Testis (tissue), 5 donors: Measurements from ENCODE around the gene VAPB. TPM values are rescaled to one million over a fixed set of nuclear protein-coding genes. Genes with fewer than 3 reads are reported as not detected.

Experiments used
- DNase-seq: peaks from one replicate; pipeline ENCODE4 v3.0.0-alpha.2; 2019
- H3K27ac ChIP-seq, 2 donors: fragments of 200-600 bp; sonication (generic); one replicate each; pipeline ENCODE4 v1.5.1; 2019
- H3K27me3 ChIP-seq: fragments of 200-600 bp; sonication (generic); one replicate; pipeline ENCODE4 v1.5.1; 2019
- H3K36me3 ChIP-seq: fragments of 200-600 bp; sonication (generic); one replicate; pipeline ENCODE4 v1.5.1; 2017; ENCODE audit warnings: low read depth; ENCODE audit errors: missing control alignments
- H3K4me1 ChIP-seq: fragments of 200-600 bp; sonication (generic); one replicate; pipeline ENCODE4 v1.5.1; 2019
- H3K4me3 ChIP-seq, 2 donors: fragments of 200-600 bp; sonication (generic); one replicate each; pipeline ENCODE4 v1.5.1; 2017 to 2019
- H3K9me3 ChIP-seq: fragments of 200-600 bp; sonication (generic); one replicate; pipeline ENCODE4 v1.5.1; 2017
- CTCF ChIP-seq, 3 experiments: fragments of 450-650 bp in 2 of 3; fragments of 200-600 bp in 1 of 3; sonication (generic) in 1 of 3; IDR thresholded peaks; one replicate each; pipeline ENCODE4 v1.5.1; 2016 to 2019; ENCODE audit warnings: antibody characterized with exemption in 3 of 3, mild to moderate bottlenecking in 2 of 3, moderate library complexity in 1 of 3
- POLR2A ChIP-seq: fragments of 450-650 bp; IDR thresholded peaks from one replicate; pipeline ENCODE4 v1.6.1; 2017; ENCODE audit warnings: antibody characterized with exemption, mild to moderate bottlenecking, moderate library complexity
- WGBS, 2 donors: methylation state at CpG; one replicate each; pipeline ENCODE4 v1.1.5; 2018; 5-methylcytosine and 5-hydroxymethylcytosine counted together
- intact Hi-C: fragments of 100-400 bp; cut with DNase I; formaldehyde crosslinking; loops from one replicate; pipeline ENCODE4 v1.15.1; 2023; ENCODE audit warnings: low total_unique reads
- long read RNA-seq, 2 donors: transcript quantifications; one replicate each; lab custom pipeline, GENCODE V29; 2026
- polyA plus RNA-seq: library from polyadenylated mRNA; stranded (reverse); fragments of 350-450 nt; fragmentation: Illumina TruSeq; extraction: RNeasy Lipid Tissue Mini Kit (QIAGEN cat#74804); gene quantifications from one replicate; pipeline ENCODE4 v1.2.3, GENCODE V29; 2014; ENCODE audit warnings: low read depth, low replicate concordance; ENCODE audit not compliant: insufficient read depth
- total RNA-seq, 2 donors: library from RNA; depleted of rRNA; stranded (reverse); fragments of >200 nt; gene quantifications; one replicate each; pipeline ENCODE4 v1.2.3, GENCODE V29; 2016

Gene VAPB, protein sequence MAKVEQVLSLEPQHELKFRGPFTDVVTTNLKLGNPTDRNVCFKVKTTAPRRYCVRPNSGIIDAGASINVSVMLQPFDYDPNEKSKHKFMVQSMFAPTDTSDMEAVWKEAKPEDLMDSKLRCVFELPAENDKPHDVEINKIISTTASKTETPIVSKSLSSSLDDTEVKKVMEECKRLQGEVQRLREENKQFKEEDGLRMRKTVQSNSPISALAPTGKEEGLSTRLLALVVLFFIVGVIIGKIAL
- total RNA-seq: 10 to 100 TPM; 23.5 to 23.8 TPM
- polyA plus RNA-seq: 31.4 TPM
- long read RNA-seq, donor 1, full-length matches to known transcripts: 21 of 21 reads
- long read RNA-seq, donor 1, partial matches to known transcripts: 0 of 21 reads
- long read RNA-seq, donor 1, other reads (novel, unspliced or antisense): 0 of 21 reads
- long read RNA-seq, donor 2, full-length matches to known transcripts: 9 of 9 reads
- long read RNA-seq, donor 2, partial matches to known transcripts: 0 of 9 reads
- long read RNA-seq, donor 2, other reads (novel, unspliced or antisense): 0 of 9 reads

- WGBS, 2 donors: 0 to 1% methylated on average over 19 to 46 of the region's 51 CpGs
- Histone ChIP-seq H3K4me3 (peak within 1 kb of the TSS; percentile 94 to 96), H3K4me1 (peaks cover 11% of the 10 kb centered on the region), H3K27ac (peak within 1 kb of the TSS; percentile 92 to 93), H3K9me3 (no peaks in the 10 kb centered on the region), H3K36me3 (no peaks in the 10 kb centered on the region), H3K27me3 (no peaks in the 10 kb centered on the region)
- intact Hi-C loops: no loop called here
- peak; percentile 95 for DNase-seq
- TF ChIP-seq CTCF (IDR thresholded peaks at IDR 0.05) (no peak), POLR2A (peak; percentile 59)
These were observed at the start of gene VAPB for GRCh38 chr20:58388882-58389323. TSS of gene VAPB (plus strand) at chr20:58389229. CDS start at chr20:58389460, 231 bp downstream.

DNA sequence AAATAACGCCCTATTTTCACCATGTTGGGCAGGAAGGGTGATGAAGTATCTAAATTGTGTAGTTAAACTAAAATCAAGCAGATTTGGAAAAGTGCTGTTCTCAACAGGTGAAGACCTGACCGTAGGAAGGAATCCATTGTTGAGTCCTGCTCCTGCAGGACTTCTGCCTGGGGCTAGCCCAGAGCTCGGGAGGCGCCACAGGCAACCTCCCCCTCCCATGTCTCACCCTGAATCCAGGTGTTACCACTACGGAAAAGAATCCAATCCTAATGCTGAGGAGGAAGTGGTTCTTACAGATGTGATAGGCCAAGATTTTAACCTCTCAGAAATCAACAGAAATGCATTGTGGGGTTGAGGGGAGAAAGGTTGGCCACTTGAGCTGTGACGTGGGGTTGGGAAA, 49.3 kb upstream of the VAPB start:
- intact Hi-C loops: no loop called here
- no peak overlapping the region for H3K4me3 ChIP-seq
- no peaks in the 10 kb centered on the region for H3K4me1 ChIP-seq
- H3K9me3 ChIP-seq: no peaks in the 10 kb centered on the region
- H3K27me3 ChIP-seq: no peaks in the 10 kb centered on the region
- H3K36me3 ChIP-seq: no peaks in the 10 kb centered on the region
- 90 to 98% methylated on average over 6 of the region's 6 CpGs for WGBS, 2 donors
- TF ChIP-seq POLR2A (no peak), CTCF (IDR thresholded peaks at IDR 0.05) (no peak)
- no peak overlapping the region for H3K27ac ChIP-seq
- no peak for DNase-seq

- H3K4me1 ChIP-seq: no peaks in the 10 kb centered on the region
- DNase-seq: no peak
- intact Hi-C loops: no loop called here
- H3K4me3 ChIP-seq: no peak overlapping the region
- TF ChIP-seq POLR2A (no peak), CTCF (IDR thresholded peaks at IDR 0.05) (no peak)
- H3K27ac ChIP-seq: no peak overlapping the region
- WGBS, 2 donors: 85 to 90% methylated on average over 4 of the region's 4 CpGs
- H3K9me3 ChIP-seq: no peaks in the 10 kb centered on the region
- H3K36me3 ChIP-seq: no peaks in the 10 kb centered on the region
- no peaks in the 10 kb centered on the region for H3K27me3 ChIP-seq
These were observed 48.9 kb upstream of the VAPB start for GRCh38 chr20:58340151-58340550.

DNA sequence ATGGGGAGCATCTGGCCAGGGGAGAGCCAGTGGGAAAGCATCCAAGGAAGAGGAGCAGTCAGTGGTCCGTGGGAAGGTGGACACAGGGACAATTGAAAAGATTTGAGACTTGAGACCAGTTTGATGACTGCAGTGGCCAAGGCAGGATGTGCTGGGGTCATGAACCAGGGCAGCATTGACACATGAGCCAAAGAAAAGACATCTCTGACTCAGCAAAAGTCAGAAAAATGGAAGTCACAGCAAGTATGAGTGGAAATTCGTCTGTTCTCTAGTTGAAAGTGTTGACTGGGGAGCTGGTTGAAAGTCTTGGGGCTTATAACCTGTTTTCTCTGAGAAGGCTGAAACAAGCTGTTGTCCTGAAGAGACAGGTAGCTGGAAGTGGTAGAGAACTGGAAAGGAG, 48.2 kb upstream of the VAPB start:
- Histone ChIP-seq H3K9me3 (no peaks in the 10 kb centered on the region), H3K4me3 (no peak overlapping the region), H3K4me1 (no peaks in the 10 kb centered on the region), H3K36me3 (no peaks in the 10 kb centered on the region), H3K27ac (no peak overlapping the region), H3K27me3 (no peaks in the 10 kb centered on the region)
- no peak for DNase-seq
- 93 to 96% methylated on average over 2 of the region's 2 CpGs for WGBS, 2 donors
- intact Hi-C loops: no loop called here
- TF ChIP-seq POLR2A: no peak
- no peak for TF ChIP-seq CTCF (IDR thresholded peaks at IDR 0.05)
